H1 (cell line): ENCODE results near the gene SEC11A. TPM values are rescaled to one million over a fixed set of nuclear protein-coding genes. Genes with fewer than 3 reads are reported as not detected.

Experiments
- CTCF ChIA-PET: fragments of 300-600 bp; sonication (Branson Sonifier 250); formaldehyde crosslinking; loops from one replicate; lab custom pipeline; 2021; ENCODE audit not compliant: partially characterized antibody; lab: Charles Lee
- POLR2A ChIA-PET: fragments of 300-600 bp; sonication (Branson Sonifier 250); formaldehyde crosslinking; loops from one replicate; lab custom pipeline; 2021; ENCODE audit warnings: inconsistent platforms; ENCODE audit not compliant: partially characterized antibody; lab: Charles Lee
- DNase-seq, 2 experiments: peaks; one replicate each; pipeline versions ENCODE4 v3.0.0 to v3.0.0-alpha.2; 2010 to 2022; ENCODE audit warnings: low spot score in 2 of 2, low read depth in 1 of 2, mixed read lengths in 1 of 2
- FAIRE-seq: peaks from 2 replicates; lab custom pipeline; 2011; peaks lifted over from hg19 to GRCh38; lab: Jason Lieb, UNC
- H2AFZ ChIP-seq: 2 replicates; pipeline ENCODE4 v1.8.1; 2012; ENCODE audit warnings: low read length, inconsistent platforms
- H2AK5ac ChIP-seq: 2 replicates; pipeline ENCODE4 v1.6.1; 2013; ENCODE audit warnings: low read depth, low read length
- H2BK120ac ChIP-seq: replicated peaks from 2 replicates; pipeline ENCODE3; 2013; ENCODE audit warnings: low read depth, low read length, inconsistent platforms
- H2BK12ac ChIP-seq: 2 replicates; pipeline ENCODE4 v1.6.1; 2013; ENCODE audit warnings: low read depth, low read length
- H2BK15ac ChIP-seq: 2 replicates; pipeline ENCODE4 v1.6.1; 2013; ENCODE audit warnings: low read length
- H2BK20ac ChIP-seq: 2 replicates; pipeline ENCODE4 v1.6.1; 2013; ENCODE audit warnings: low read length
- H2BK5ac ChIP-seq: 2 replicates; pipeline ENCODE4 v1.6.1; 2013; ENCODE audit warnings: low read depth, low read length
- H3K14ac ChIP-seq: 2 replicates; pipeline ENCODE4 v1.6.1; 2013; ENCODE audit warnings: inconsistent platforms; ENCODE audit not compliant: insufficient read length
- H3K18ac ChIP-seq: 2 replicates; pipeline ENCODE4 v1.6.1; 2013; ENCODE audit warnings: low read length; ENCODE audit errors: extremely low read depth
- H3K23ac ChIP-seq: 2 replicates; pipeline ENCODE4 v1.6.1; 2013; ENCODE audit warnings: inconsistent platforms; ENCODE audit not compliant: insufficient read length
- H3K23me2 ChIP-seq: 2 replicates; pipeline ENCODE4 v1.6.1; 2013; ENCODE audit warnings: low read depth, low read length
- H3K27ac ChIP-seq: 2 replicates; pipeline ENCODE4 v1.6.1; 2011; ENCODE audit warnings: low read depth, low read length, inconsistent platforms
- H3K27me3 ChIP-seq, 4 experiments: replicated peaks in 1 of 4; 1 replicate in 1 of 4; 2 replicates in 3 of 4; pipeline versions ENCODE4 v1.6.1 to v1.8.1; 2011 to 2013; ENCODE audit warnings: low read length in 3 of 4, mild to moderate bottlenecking in 3 of 4, inconsistent platforms in 2 of 4, mixed read lengths in 2 of 4, moderate library complexity in 1 of 4; ENCODE audit not compliant: control insufficient read depth in 3 of 4, insufficient read depth in 3 of 4; ENCODE audit errors: extremely low read depth in 1 of 4
- H3K36me3 ChIP-seq, 4 experiments: 2 replicates each; pipeline versions ENCODE4 v1.6.1 to v1.8.1; 2011 to 2013; ENCODE audit warnings: mild to moderate bottlenecking in 4 of 4, low read length in 3 of 4, moderate library complexity in 2 of 4, control low read depth in 1 of 4, inconsistent platforms in 1 of 4; ENCODE audit not compliant: insufficient read depth in 4 of 4, control insufficient read depth in 2 of 4
- H3K4ac ChIP-seq: replicated peaks from 2 replicates; pipeline ENCODE3; 2013; ENCODE audit warnings: low read length, low read depth, mixed read lengths, inconsistent platforms; ENCODE audit not compliant: insufficient read length
- H3K4me1 ChIP-seq, 4 experiments: replicated peaks in 1 of 4; 1 replicate in 1 of 4; 2 replicates in 3 of 4; pipeline versions ENCODE4 v1.6.1 to v1.8.1; 2011 to 2013; ENCODE audit warnings: low read length in 3 of 4, inconsistent platforms in 2 of 4, mixed read lengths in 1 of 4; ENCODE audit not compliant: insufficient read depth in 4 of 4, control insufficient read depth in 3 of 4
- H3K4me2 ChIP-seq, 2 experiments: 2 replicates each; pipeline versions ENCODE4 v1.6.1 to v1.8.1; 2011 to 2013; ENCODE audit warnings: low read depth in 2 of 2, low read length in 2 of 2, control low read depth in 1 of 2, inconsistent platforms in 1 of 2, mild to moderate bottlenecking in 1 of 2; ENCODE audit not compliant: insufficient read depth in 1 of 2
- H3K4me3 ChIP-seq, 4 experiments: fragments of 200-600, 300-600 bp in 1 of 4; sonication (generic), shearing (Covaris generic), sonication (Bioruptor Twin) in 1 of 4; 2 replicates each; pipeline versions ENCODE4 v1.5.1 to v1.8.1; 2011 to 2016; ENCODE audit warnings: low read length in 4 of 4, low read depth in 3 of 4, control low read depth in 2 of 4, inconsistent platforms in 2 of 4, mild to moderate bottlenecking in 2 of 4, mixed read lengths in 1 of 4, moderate library complexity in 1 of 4; ENCODE audit not compliant: insufficient read depth in 2 of 4; ENCODE audit errors: extremely low read depth in 1 of 4
- H3K56ac ChIP-seq: replicated peaks from 2 replicates; pipeline ENCODE3; 2013; ENCODE audit warnings: low read depth, mild to moderate bottlenecking, mixed read lengths, low read length, inconsistent platforms; ENCODE audit not compliant: insufficient read length
- H3K79me1 ChIP-seq: 2 replicates; pipeline ENCODE4 v1.6.1; 2013; ENCODE audit warnings: low read depth, low read length, control low read depth
- H3K79me2 ChIP-seq, 2 experiments: 2 replicates each; pipeline versions ENCODE4 v1.6.1 to v1.8.1; 2012 to 2013; ENCODE audit warnings: low read length in 2 of 2, mild to moderate bottlenecking in 2 of 2, inconsistent platforms in 1 of 2; ENCODE audit not compliant: insufficient read depth in 2 of 2, control insufficient read depth in 1 of 2
- H3K9ac ChIP-seq, 4 experiments: replicated peaks in 1 of 4; 1 replicate in 1 of 4; 2 replicates in 3 of 4; pipeline versions ENCODE4 v1.6.1 to v1.8.1; 2011 to 2013; ENCODE audit warnings: low read depth in 3 of 4, low read length in 3 of 4, control low read depth in 2 of 4, mild to moderate bottlenecking in 2 of 4, moderate library complexity in 2 of 4, inconsistent platforms in 1 of 4; ENCODE audit errors: extremely low read depth in 1 of 4
- H3K9me3 ChIP-seq, 2 experiments: 2 replicates each; pipeline versions ENCODE4 v1.6.1 to v1.8.1; 2012 to 2013; ENCODE audit warnings: mild to moderate bottlenecking in 2 of 2, moderate library complexity in 2 of 2, control low read depth in 1 of 2, inconsistent platforms in 1 of 2, low read depth in 1 of 2, low read length in 1 of 2, mixed read lengths in 1 of 2; ENCODE audit not compliant: insufficient read depth in 2 of 2
- H4K20me1 ChIP-seq, 2 experiments: replicated peaks in 1 of 2; 2 replicates each; pipeline versions ENCODE3 to v1.8.1; 2011 to 2013; ENCODE audit warnings: inconsistent platforms in 2 of 2, low read length in 2 of 2, mild to moderate bottlenecking in 1 of 2; ENCODE audit not compliant: insufficient read depth in 2 of 2, control insufficient read depth in 1 of 2
- H4K5ac ChIP-seq: 2 replicates; pipeline ENCODE4 v1.6.1; 2013; ENCODE audit warnings: low read length, low read depth, mixed read lengths, inconsistent platforms; ENCODE audit not compliant: insufficient read length
- H4K8ac ChIP-seq: 2 replicates; pipeline ENCODE4 v1.8.0; 2013; ENCODE audit warnings: mild to moderate bottlenecking, moderate library complexity, low read length, inconsistent platforms; ENCODE audit not compliant: insufficient read depth; ENCODE audit errors: extremely low read depth
- H4K91ac ChIP-seq: replicated peaks from 2 replicates; pipeline ENCODE3; 2013; ENCODE audit warnings: low read length, mixed read lengths, inconsistent platforms; ENCODE audit not compliant: insufficient read length
- SIRT6 ChIP-seq: IDR thresholded peaks from one replicate; pipeline ENCODE4 v1.7.1; 2012; ENCODE audit warnings: low read length, inconsistent platforms
- WGBS, 2 experiments: shearing (Covaris generic) in 1 of 2; methylation state at CpG; one replicate each; pipeline versions ENCODE4 v1.1.6 to v1.1.7; 2013 to 2015; ENCODE audit warnings: low lambda C conversion rate in 2 of 2, mixed read lengths in 2 of 2, inconsistent platforms in 1 of 2, low coverage in 1 of 2, missing lambda C conversion rate in 1 of 2; ENCODE audit not compliant: insufficient replicate concordance in 2 of 2, insufficient coverage in 1 of 2, insufficient read length in 1 of 2; ENCODE audit errors: extremely low coverage in 1 of 2, missing lambda C conversion rate in 1 of 2; 5-methylcytosine and 5-hydroxymethylcytosine counted together
- polyA plus RNA-seq, 7 experiments: library from polyadenylated mRNA; depleted of rRNA in 3 of 7; stranded (reverse) in 5 of 7; unstranded in 2 of 7; fragments of >200 nt in 5 of 7; fragments of 200-250 nt in 2 of 7; gene quantifications; 1 replicate in 5 of 7; 2 replicates in 1 of 7; 4 replicates in 1 of 7; pipeline versions ENCODE4 v1.2.1 to v1.2.3, GENCODE V29; 2011 to 2013; ENCODE audit warnings: missing spikeins in 2 of 7, mixed read lengths in 2 of 7
- total RNA-seq: library from RNA; stranded (reverse); fragmentation: NEBNext Ultra II Directional; extraction: Animal tissue kit (Norgen Biotek cat#: 25700); gene quantifications from 2 replicates; pipeline ENCODE4 v1.2.1, GENCODE V29; 2021

The SEC11A gene
- total and polyA plus RNA-seq, 2 of the 8 experiments (the other 6 are each of a cell fraction or from before 2014, with no cell fraction given), result 268 to 316 TPM

DNA sequence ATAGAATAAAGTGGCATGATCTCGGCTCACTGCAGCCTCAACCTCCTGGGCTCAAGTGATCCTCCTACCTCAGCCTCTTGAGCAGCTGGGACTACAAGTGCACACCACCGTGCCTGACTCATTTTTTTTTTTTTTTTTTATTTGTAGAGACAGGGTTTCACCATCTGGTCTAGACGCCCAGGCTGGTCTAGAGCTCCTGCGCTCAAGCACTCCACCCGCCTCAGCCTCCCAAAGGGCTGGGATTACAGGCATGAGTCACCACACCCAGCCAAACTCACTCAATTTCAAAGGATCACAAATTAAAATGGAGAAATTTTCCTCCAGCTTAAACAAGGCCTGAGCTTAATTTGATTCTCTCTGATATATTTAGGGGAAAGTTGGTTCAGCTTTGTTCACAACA is 30.6 kb downstream of the SEC11A start:
- Histone ChIP-seq H4K5ac (no peak overlapping the region), H2BK12ac (no peak overlapping the region)
- TF ChIP-seq SIRT6, result no peak
- TF ChIP-seq, all 59 proteins: peak for 0
- H3K27ac ChIP-seq, result no peak overlapping the region
- H3K36me3 ChIP-seq, result peaks cover 0 to 63% (median 15%) of the 10 kb centered on the region in 4 experiments; a peak in 7 of 8 replicates
- no peak for FAIRE-seq
- no peak overlapping the region for H2AFZ ChIP-seq
- H3K79me2 ChIP-seq, result peaks cover 0 to 4% of the 10 kb centered on the region in 2 experiments; a peak in 1 of 4 replicates
- no peak overlapping the region for H4K8ac ChIP-seq
- no peak overlapping the region for H2AK5ac ChIP-seq
- H3K4ac ChIP-seq, result no peak overlapping the region
- no peak for DNase-seq
- no peak overlapping the region for H2BK5ac ChIP-seq
- no peak overlapping the region for H3K23ac ChIP-seq
- no peak overlapping the region for H2BK15ac ChIP-seq
- no peaks in the 10 kb centered on the region for H3K9me3 ChIP-seq
- H3K23me2 ChIP-seq, result no peaks in the 10 kb centered on the region
- H3K27me3 ChIP-seq, result no peaks in the 10 kb centered on the region
- H3K79me1 ChIP-seq, result no peaks in the 10 kb centered on the region; the same call in 1 of the 2 replicates
- no peak overlapping the region for H3K18ac ChIP-seq
- CTCF ChIA-PET, result interaction anchor here (0.6 to 0.7 kb wide), 2 partner anchors 86 to 244 kb away, joined by 3 read pairs; no protein-coding TSS in a partner anchor
- H3K14ac ChIP-seq, result no peak overlapping the region
- H3K9ac ChIP-seq, result no peak overlapping the region
- H3K4me1 ChIP-seq, result no peaks in the 10 kb centered on the region
- H2BK20ac ChIP-seq, result no peak overlapping the region
- 86% methylated on average over 4 of the region's 5 CpGs; no CpG with 5 or more reads in 1 of the 2 experiments for WGBS, 2 experiments
- POLR2A ChIA-PET, result interaction anchor here (0.7 to 1.2 kb wide), 2 partner anchors 82 to 105 kb away, joined by 3 to 4 read pairs; no protein-coding TSS in a partner anchor
- H3K4me2 ChIP-seq, result no peak overlapping the region
- peaks cover 0 to 1% of the 10 kb centered on the region in 2 experiments for H4K20me1 ChIP-seq
- H2BK120ac ChIP-seq, result no peak overlapping the region
- no peak overlapping the region for H3K4me3 ChIP-seq
- H3K56ac ChIP-seq, result no peak overlapping the region
- H4K91ac ChIP-seq, result no peak overlapping the region
